SK-N-SH treated with all-trans-retinoic acid at 6 μM for 48 hours (cell line): ENCODE results near the gene NAGLU.
"Not testable (repeated sequence)": the region's sequence is repeated elsewhere in the genome, so short reads cannot be mapped to it uniquely, and the experiment has no call there.

Source experiments
- ATAC-seq: fragments of 200-7000 bp; cut with Tn5 transposase; 3 replicates; pipeline ENCODE4 v1.9.1; 2020; ENCODE audit warnings: mild to moderate bottlenecking, moderate library complexity
- BACH2 ChIP-seq: fragments of 250-450 bp; sonication (Bioruptor Pico); IDR thresholded peaks from 2 replicates; pipeline ENCODE4 v1.9.0; 2021; ENCODE audit warnings: mild to moderate bottlenecking, borderline replicate concordance
- CSDC2 ChIP-seq: fragments of 250-450 bp; sonication (Bioruptor Pico); IDR thresholded peaks from 2 replicates; pipeline ENCODE4 v1.5.0; 2020; ENCODE audit warnings: mild to moderate bottlenecking, moderate library complexity
- ESRRG ChIP-seq: fragments of 250-450 bp; sonication (Bioruptor Pico); IDR thresholded peaks from 2 replicates; pipeline ENCODE4 v1.6.1; 2021; ENCODE audit warnings: mild to moderate bottlenecking
- GLIS3 ChIP-seq: fragments of 250-450 bp; sonication (Bioruptor Pico); IDR thresholded peaks from 2 replicates; pipeline ENCODE4 v1.5.0; 2020; ENCODE audit warnings: mild to moderate bottlenecking, moderate library complexity
- ISL1 ChIP-seq: fragments of 250-450 bp; sonication (Bioruptor Pico); IDR thresholded peaks from 2 replicates; pipeline ENCODE4 v2.1.2; 2022; ENCODE audit warnings: mild to moderate bottlenecking, moderate library complexity
- OSR1 ChIP-seq: fragments of 250-450 bp; sonication (Bioruptor Pico); IDR thresholded peaks from 2 replicates; pipeline ENCODE4 v1.8.0; 2022; ENCODE audit warnings: moderate library complexity, mild to moderate bottlenecking, inconsistent platforms
- PPARA ChIP-seq: fragments of 250-450 bp; sonication (Bioruptor Pico); IDR thresholded peaks from 2 replicates; pipeline ENCODE4 v1.5.0; 2020; ENCODE audit warnings: mild to moderate bottlenecking, borderline replicate concordance
- RARB ChIP-seq: fragments of 250-450 bp; sonication (Bioruptor Pico); IDR thresholded peaks from 2 replicates; pipeline ENCODE4 v1.8.0; 2021; ENCODE audit warnings: mild to moderate bottlenecking, moderate library complexity
- SNAI2 ChIP-seq: fragments of 250-450 bp; sonication (Bioruptor Pico); IDR thresholded peaks from 2 replicates; pipeline ENCODE4 v1.5.0; 2020; ENCODE audit warnings: mild to moderate bottlenecking, moderate library complexity
- TCF4 ChIP-seq: fragments of 250-450 bp; sonication (Bioruptor Pico); IDR thresholded peaks from 2 replicates; pipeline ENCODE4 v1.8.0; 2021; ENCODE audit warnings: mild to moderate bottlenecking, moderate library complexity, borderline replicate concordance
- TOX ChIP-seq: fragments of 250-450 bp; sonication (Bioruptor Pico); IDR thresholded peaks from 2 replicates; pipeline ENCODE4 v1.8.0; 2021; ENCODE audit warnings: mild to moderate bottlenecking, moderate library complexity, borderline replicate concordance
- ZC3H10 ChIP-seq: fragments of 250-450 bp; sonication (Bioruptor Pico); IDR thresholded peaks from 2 replicates; pipeline ENCODE4 v1.5.1; 2021; ENCODE audit warnings: mild to moderate bottlenecking, moderate library complexity
- ZFP3 ChIP-seq: fragments of 250-450 bp; sonication (Bioruptor Pico); IDR thresholded peaks from 2 replicates; pipeline ENCODE4 v1.5.0; 2020; ENCODE audit warnings: mild to moderate bottlenecking, moderate library complexity
- ZNF565 ChIP-seq: fragments of 450-650 bp; formaldehyde crosslinking; conservative IDR thresholded peaks from 2 replicates; pipeline ENCODE4 v1.5.0; 2020; ENCODE audit warnings: low read depth, mild to moderate bottlenecking, moderate library complexity
- ZNF70 ChIP-seq: fragments of 450-650 bp; formaldehyde crosslinking; IDR thresholded peaks from 2 replicates; pipeline ENCODE4 v1.5.0; 2020; ENCODE audit warnings: mild to moderate bottlenecking, moderate library complexity
- ZNF8 ChIP-seq: fragments of 450-650 bp; formaldehyde crosslinking; IDR thresholded peaks from 2 replicates; pipeline ENCODE4 v1.5.0; 2020; ENCODE audit warnings: mild to moderate bottlenecking, moderate library complexity
- TF ChIP-seq, protein P1 (sequence below): fragments of 250-450 bp; sonication (Bioruptor Pico); IDR thresholded peaks from 2 replicates; pipeline ENCODE4 v1.5.0; 2020; ENCODE audit warnings: mild to moderate bottlenecking, moderate library complexity
- TF ChIP-seq, protein P2 (sequence below): fragments of 250-450 bp; sonication (Bioruptor Pico); IDR thresholded peaks from 2 replicates; pipeline ENCODE4 v1.8.0; 2021; ENCODE audit warnings: low read depth, mild to moderate bottlenecking, moderate library complexity, borderline replicate concordance
- TF ChIP-seq, protein P3 (sequence below): fragments of 250-450 bp; sonication (Bioruptor Pico); IDR thresholded peaks from 2 replicates; pipeline ENCODE4 v1.5.1; 2021; ENCODE audit warnings: mild to moderate bottlenecking, moderate library complexity
- TF ChIP-seq, protein P4 (sequence below): fragments of 250-450 bp; sonication (Bioruptor Pico); IDR thresholded peaks from 2 replicates; pipeline ENCODE4 v1.8.0; 2020; ENCODE audit warnings: mild to moderate bottlenecking, moderate library complexity, borderline replicate concordance
- TF ChIP-seq, protein P5 (sequence below): fragments of 250-450 bp; sonication (Bioruptor Pico); IDR thresholded peaks from 2 replicates; pipeline ENCODE4 v1.5.1; 2020; ENCODE audit warnings: low read depth, mild to moderate bottlenecking, moderate library complexity

NAGLU gene

DNA sequence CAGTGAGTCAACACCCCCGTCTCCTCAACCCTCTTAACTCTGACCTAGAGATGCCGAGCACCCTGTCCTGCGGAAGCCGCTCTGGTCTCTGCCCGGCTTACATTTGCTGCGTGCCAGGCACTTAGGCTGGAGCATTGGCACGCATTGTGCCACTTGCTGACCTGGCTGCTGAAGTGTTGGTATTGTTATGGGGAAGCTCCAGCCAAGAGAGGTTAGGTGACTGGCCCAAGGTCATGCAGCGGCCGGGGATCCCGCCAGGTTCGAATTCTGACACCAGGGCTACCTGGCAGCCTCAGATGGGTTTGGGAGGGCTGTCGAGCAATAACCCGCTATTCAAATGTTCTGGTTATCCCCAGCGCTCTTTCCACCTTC lies 11.6 kb downstream of the NAGLU start (continued):
- TF ChIP-seq, protein P1, sequence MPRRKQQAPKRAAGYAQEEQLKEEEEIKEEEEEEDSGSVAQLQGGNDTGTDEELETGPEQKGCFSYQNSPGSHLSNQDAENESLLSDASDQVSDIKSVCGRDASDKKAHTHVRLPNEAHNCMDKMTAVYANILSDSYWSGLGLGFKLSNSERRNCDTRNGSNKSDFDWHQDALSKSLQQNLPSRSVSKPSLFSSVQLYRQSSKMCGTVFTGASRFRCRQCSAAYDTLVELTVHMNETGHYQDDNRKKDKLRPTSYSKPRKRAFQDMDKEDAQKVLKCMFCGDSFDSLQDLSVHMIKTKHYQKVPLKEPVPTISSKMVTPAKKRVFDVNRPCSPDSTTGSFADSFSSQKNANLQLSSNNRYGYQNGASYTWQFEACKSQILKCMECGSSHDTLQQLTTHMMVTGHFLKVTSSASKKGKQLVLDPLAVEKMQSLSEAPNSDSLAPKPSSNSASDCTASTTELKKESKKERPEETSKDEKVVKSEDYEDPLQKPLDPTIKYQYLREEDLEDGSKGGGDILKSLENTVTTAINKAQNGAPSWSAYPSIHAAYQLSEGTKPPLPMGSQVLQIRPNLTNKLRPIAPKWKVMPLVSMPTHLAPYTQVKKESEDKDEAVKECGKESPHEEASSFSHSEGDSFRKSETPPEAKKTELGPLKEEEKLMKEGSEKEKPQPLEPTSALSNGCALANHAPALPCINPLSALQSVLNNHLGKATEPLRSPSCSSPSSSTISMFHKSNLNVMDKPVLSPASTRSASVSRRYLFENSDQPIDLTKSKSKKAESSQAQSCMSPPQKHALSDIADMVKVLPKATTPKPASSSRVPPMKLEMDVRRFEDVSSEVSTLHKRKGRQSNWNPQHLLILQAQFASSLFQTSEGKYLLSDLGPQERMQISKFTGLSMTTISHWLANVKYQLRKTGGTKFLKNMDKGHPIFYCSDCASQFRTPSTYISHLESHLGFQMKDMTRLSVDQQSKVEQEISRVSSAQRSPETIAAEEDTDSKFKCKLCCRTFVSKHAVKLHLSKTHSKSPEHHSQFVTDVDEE, result no peak
- TF ChIP-seq RARB (CRISPR knock-in tag) (no peak), PPARA (CRISPR knock-in tag) (no peak), ZNF8 (CRISPR knock-in tag) (no peak), TCF4 (no peak), ZNF565 (no peak), CSDC2 (CRISPR knock-in tag) (no peak), SNAI2 (CRISPR knock-in tag) (no peak)

DNA sequence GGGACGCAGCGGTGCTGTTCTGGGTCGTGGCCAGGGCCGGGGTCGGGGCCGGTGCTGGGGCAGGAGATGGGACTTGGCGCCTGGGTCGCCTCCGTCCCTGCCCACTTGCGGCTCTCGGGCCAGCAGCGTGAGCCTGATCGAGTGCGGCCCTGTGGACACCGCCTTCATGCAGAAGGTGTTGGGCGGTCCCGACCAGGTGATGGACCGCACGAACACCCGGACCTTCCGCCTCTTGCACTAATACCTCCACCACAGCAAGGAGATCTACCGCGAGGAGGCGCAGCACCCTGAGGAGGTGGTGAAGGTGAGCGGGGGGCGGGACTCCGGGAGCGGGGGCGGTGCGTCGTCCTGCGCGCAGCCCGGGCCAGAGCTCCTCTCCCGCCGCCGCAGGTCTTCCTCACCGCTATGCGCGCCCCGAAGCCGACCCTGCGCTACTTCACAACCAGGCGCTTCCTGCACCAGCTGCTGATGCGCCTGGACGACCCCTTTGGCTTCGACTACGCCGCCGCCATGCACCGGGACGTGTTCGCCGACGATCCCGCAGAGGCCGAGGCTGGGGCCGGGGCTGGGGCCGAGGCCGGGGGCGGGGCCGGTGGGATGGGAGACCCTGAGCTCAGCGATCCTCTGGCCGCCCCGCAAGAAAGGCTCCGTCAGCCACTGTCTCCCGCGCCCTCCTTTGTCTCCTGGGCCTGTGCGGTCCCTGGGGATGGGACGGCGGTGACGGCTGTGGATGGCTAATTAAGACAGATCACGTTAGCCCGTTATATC lies 12.2 kb downstream of the NAGLU start:
- no peak for ATAC-seq
- TF ChIP-seq ZNF70 (CRISPR knock-in tag) (no peak), ISL1 (CRISPR knock-in tag) (no peak), GLIS3 (no peak)
- TF ChIP-seq, protein P2, sequence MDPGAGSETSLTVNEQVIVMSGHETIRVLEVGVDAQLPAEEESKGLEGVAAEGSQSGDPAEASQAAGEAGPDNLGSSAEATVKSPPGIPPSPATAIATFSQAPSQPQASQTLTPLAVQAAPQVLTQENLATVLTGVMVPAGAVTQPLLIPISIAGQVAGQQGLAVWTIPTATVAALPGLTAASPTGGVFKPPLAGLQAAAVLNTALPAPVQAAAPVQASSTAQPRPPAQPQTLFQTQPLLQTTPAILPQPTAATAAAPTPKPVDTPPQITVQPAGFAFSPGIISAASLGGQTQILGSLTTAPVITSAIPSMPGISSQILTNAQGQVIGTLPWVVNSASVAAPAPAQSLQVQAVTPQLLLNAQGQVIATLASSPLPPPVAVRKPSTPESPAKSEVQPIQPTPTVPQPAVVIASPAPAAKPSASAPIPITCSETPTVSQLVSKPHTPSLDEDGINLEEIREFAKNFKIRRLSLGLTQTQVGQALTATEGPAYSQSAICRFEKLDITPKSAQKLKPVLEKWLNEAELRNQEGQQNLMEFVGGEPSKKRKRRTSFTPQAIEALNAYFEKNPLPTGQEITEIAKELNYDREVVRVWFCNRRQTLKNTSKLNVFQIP (CRISPR knock-in tag), result no peak

DNA sequence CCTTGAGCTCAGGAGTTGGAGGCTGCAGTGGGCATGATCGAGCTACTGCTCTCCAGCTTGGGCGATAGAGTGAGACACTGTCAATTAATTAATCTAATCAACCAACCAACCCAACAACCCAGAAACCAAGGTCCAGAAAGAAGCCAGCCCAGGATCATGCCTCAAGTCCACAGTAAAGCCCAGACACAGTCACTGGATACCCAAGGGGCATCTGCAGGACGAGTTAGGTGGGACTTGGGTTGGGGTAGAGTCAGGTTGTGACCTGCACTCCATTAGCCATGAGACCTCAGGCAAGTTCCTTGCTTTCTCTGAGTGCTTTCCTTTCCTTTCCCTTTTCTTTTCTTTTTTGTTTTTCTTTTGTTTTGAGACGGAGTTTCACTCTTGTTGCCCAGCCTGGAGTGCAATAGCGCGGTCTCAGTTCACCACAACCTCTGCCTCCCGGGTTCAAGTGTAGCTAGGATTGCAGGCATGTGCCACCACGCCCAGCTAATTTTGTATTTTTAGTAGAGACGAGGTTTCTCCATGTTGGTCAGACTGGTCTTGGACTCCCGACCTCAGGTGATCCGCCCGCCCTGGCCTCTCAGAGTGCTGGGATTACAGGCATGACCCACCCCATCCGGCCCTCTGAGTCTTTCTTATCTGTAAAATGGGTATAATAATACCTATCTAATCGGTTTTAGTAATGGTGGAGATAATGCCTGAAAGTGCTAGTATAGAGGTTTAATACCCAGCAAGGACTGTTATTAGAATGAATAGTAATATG lies 13.1 kb downstream of the NAGLU start:
- no peak for ATAC-seq
- TF ChIP-seq GLIS3, result no peak
- no peak for TF ChIP-seq BACH2 (CRISPR knock-in tag)
- no peak for TF ChIP-seq SNAI2 (CRISPR knock-in tag)
- TF ChIP-seq, protein P3, sequence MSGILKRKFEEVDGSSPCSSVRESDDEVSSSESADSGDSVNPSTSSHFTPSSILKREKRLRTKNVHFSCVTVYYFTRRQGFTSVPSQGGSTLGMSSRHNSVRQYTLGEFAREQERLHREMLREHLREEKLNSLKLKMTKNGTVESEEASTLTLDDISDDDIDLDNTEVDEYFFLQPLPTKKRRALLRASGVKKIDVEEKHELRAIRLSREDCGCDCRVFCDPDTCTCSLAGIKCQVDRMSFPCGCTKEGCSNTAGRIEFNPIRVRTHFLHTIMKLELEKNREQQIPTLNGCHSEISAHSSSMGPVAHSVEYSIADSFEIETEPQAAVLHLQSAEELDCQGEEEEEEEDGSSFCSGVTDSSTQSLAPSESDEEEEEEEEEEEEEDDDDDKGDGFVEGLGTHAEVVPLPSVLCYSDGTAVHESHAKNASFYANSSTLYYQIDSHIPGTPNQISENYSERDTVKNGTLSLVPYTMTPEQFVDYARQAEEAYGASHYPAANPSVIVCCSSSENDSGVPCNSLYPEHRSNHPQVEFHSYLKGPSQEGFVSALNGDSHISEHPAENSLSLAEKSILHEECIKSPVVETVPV (CRISPR knock-in tag), result no peak
- no peak for TF ChIP-seq ESRRG
- no peak for TF ChIP-seq RARB (CRISPR knock-in tag)
- no peak for TF ChIP-seq TOX (CRISPR knock-in tag)
- TF ChIP-seq, protein P4, sequence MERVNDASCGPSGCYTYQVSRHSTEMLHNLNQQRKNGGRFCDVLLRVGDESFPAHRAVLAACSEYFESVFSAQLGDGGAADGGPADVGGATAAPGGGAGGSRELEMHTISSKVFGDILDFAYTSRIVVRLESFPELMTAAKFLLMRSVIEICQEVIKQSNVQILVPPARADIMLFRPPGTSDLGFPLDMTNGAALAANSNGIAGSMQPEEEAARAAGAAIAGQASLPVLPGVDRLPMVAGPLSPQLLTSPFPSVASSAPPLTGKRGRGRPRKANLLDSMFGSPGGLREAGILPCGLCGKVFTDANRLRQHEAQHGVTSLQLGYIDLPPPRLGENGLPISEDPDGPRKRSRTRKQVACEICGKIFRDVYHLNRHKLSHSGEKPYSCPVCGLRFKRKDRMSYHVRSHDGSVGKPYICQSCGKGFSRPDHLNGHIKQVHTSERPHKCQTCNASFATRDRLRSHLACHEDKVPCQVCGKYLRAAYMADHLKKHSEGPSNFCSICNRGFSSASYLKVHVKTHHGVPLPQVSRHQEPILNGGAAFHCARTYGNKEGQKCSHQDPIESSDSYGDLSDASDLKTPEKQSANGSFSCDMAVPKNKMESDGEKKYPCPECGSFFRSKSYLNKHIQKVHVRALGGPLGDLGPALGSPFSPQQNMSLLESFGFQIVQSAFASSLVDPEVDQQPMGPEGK (CRISPR knock-in tag), result no peak
- no peak for TF ChIP-seq ZC3H10 (CRISPR knock-in tag)
- TF ChIP-seq ZNF70 (CRISPR knock-in tag), result no peak
- TF ChIP-seq, protein P5, sequence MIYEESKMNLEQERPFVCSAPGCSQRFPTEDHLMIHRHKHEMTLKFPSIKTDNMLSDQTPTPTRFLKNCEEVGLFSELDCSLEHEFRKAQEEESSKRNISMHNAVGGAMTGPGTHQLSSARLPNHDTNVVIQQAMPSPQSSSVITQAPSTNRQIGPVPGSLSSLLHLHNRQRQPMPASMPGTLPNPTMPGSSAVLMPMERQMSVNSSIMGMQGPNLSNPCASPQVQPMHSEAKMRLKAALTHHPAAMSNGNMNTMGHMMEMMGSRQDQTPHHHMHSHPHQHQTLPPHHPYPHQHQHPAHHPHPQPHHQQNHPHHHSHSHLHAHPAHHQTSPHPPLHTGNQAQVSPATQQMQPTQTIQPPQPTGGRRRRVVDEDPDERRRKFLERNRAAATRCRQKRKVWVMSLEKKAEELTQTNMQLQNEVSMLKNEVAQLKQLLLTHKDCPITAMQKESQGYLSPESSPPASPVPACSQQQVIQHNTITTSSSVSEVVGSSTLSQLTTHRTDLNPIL (CRISPR knock-in tag), result no peak
- TF ChIP-seq OSR1, result no peak
- TF ChIP-seq ZFP3, result no peak
- no peak for TF ChIP-seq PPARA (CRISPR knock-in tag)

DNA sequence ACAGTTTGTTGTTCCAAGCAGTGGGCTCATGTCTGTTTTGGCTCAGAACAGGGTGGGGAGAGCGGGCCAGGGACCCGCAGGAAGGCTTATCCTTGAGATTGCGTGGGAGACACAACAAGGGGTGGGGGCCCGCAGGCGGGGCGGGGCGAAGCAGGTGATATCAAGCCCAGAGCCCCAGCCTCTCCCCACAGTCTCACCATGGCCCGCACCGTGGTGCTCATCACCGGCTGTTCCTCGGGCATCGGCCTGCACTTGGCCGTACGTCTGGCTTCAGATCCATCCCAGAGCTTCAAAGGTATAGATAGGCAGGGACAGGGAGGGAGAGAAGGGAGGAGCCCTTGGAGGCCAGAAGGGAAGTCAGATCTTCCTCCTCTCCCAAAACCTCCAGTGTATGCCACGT lies 16.7 kb downstream of the NAGLU start, which contains the start of gene HSD17B1:
Gene HSD17B1 (plus strand): TSS at position 188 of the 400 bp plus-strand sequence. CDS start 11 bp downstream, at position 199.
- not testable (repeated sequence) for ATAC-seq
